Adrenal gland (tissue), 12 donors: ENCODE data around the gene GLRA3. TPM values are rescaled to one million over a fixed set of nuclear protein-coding genes. Genes with fewer than 3 reads are reported as not detected.
"Not testable (repeated sequence)": the region's sequence is repeated elsewhere in the genome, so short reads cannot be mapped to it uniquely, and the experiment has no call there.

ENCODE experiments used
- DNase-seq, 7 donors: peaks; one replicate each; pipeline ENCODE4 v3.0.0-alpha.2; 2019 to 2020
- H3K27ac ChIP-seq, 5 donors: fragments of 200-600 bp; sonication (generic) in 4 of 5; 1 replicate in 3 of 5; 2 replicates in 2 of 5; pipeline versions ENCODE4 v1.5.1 to v1.8.0; 2016 to 2020; ENCODE audit warnings: mild to moderate bottlenecking in 1 of 5
- H3K27me3 ChIP-seq: fragments of 200-600 bp; 2 replicates; pipeline ENCODE4 v1.8.0; 2021
- H3K36me3 ChIP-seq, 2 donors: fragments of 200-600 bp; replicated peaks in 1 of 2; 1 replicate in 1 of 2; 2 replicates in 1 of 2; pipeline versions ENCODE4 v1.5.1 to v1.8.0; 2018 to 2022
- H3K4me1 ChIP-seq, 2 donors: fragments of 200-600 bp; replicated peaks in 1 of 2; 1 replicate in 1 of 2; 2 replicates in 1 of 2; pipeline versions ENCODE4 v1.5.1 to v1.8.0; 2018 to 2021
- H3K4me3 ChIP-seq, 4 donors: fragments of 200-600 bp; sonication (generic) in 3 of 4; one replicate each; pipeline ENCODE4 v1.5.1; 2016 to 2018
- H3K9me3 ChIP-seq, 3 donors: fragments of 200-600 bp; sonication (generic) in 1 of 3; replicated peaks in 1 of 3; 1 replicate in 2 of 3; 2 replicates in 1 of 3; pipeline versions ENCODE4 v1.5.1 to v1.8.0; 2016 to 2021
- POLR2A ChIP-seq, 2 donors: fragments of 450-650 bp; IDR thresholded peaks; one replicate each; pipeline ENCODE4 v1.6.1; 2017; ENCODE audit warnings: antibody characterized with exemption in 2 of 2, mild to moderate bottlenecking in 2 of 2, moderate library complexity in 1 of 2
- WGBS, 4 donors: extraction: QIAGEN DNeasy Blood & Tissue Kit in 2 of 4; methylation state at CpG; one replicate each; pipeline versions ENCODE4 v1.1.5 to v1.1.7; 2013 to 2017; 5-methylcytosine and 5-hydroxymethylcytosine counted together
- intact Hi-C, 2 donors: fragments of 100-400 bp; cut with DNase I; formaldehyde crosslinking; loops; one replicate each; pipeline versions ENCODE4 v1.14.1 to v1.15.0; 2022 to 2023
- polyA plus RNA-seq, 3 donors: library from polyadenylated mRNA; stranded (reverse); fragments of 200-250 nt in 2 of 3; fragments of 350-450 nt in 1 of 3; fragmentation: Illumina TruSeq in 1 of 3; extraction: RNeasy Lipid Tissue Mini Kit (QIAGEN cat#74804) in 1 of 3; gene quantifications; one replicate each; pipeline ENCODE4 v1.2.3, GENCODE V29; 2013 to 2014
- total RNA-seq, 9 donors: library from RNA; depleted of rRNA in 4 of 9; stranded (reverse); fragments of >200 nt in 4 of 9; fragments of 120-200 nt in 1 of 9; fragmentation: NEBNext Ultra II Directional in 1 of 9; extraction: Animal tissue kit (Norgen Biotek cat#: 25700) in 1 of 9; gene quantifications; one replicate each; pipeline versions ENCODE4 v1.1.0 to v1.2.4, GENCODE V29; 2013 to 2023
- TF ChIP-seq, protein P1 (sequence below), 6 experiments: fragments of 450-650 bp in 4 of 6; fragments of 200-600 bp in 2 of 6; sonication (generic) in 1 of 6; IDR thresholded peaks; 1 replicate in 5 of 6; 2 replicates in 1 of 6; pipeline versions ENCODE4 v1.5.1 to v1.8.0; 2016 to 2021; ENCODE audit warnings: antibody characterized with exemption in 6 of 6, mild to moderate bottlenecking in 2 of 6, moderate library complexity in 1 of 6
- donor health status: healthy with polysubstance abuse.
- donor health status: Bipolar disorder and iron deficiency.
- donor health status: DM: yes; HTN: yes; CAD: no.
- donor health status: DM: no; HTN: no; CAD: no.
- donor health status: DM: no; HTN: no; CAD: no.
- donor health status: DM: yes; HTN: yes; CAD: no.

The GLRA3 gene
- total and polyA plus RNA-seq, 12 donors: 0.03 to 2.2 (median 0.24) TPM; not detected in 3

DNA sequence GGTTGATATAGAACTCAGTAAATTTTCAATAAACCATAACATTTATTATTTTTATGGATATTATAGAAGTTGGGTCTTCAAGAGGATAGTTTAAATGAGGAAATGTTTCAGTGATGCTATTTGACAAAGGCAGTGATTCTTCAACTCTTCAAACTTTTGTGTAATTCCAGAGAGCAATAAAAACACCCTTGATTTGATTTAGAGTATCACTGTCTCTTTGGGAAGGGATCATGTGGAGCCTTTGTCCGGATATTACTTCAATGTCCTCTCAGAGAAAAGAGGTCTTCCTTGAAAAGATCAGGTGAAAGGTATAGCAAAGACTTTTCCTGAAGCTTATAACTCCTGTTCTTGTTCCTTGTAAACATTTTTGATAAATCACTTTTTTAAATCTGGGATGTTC lies 23.3 kb downstream of the GLRA3 start:
- Histone ChIP-seq H3K9me3 (no peaks in the 10 kb centered on the region), H3K4me1 (no peaks in the 10 kb centered on the region), H3K36me3 (no peaks in the 10 kb centered on the region), H3K27me3 (no peaks in the 10 kb centered on the region), H3K4me3 (no peak overlapping the region), H3K27ac (no peak overlapping the region)
- DNase-seq: no peak
- intact Hi-C loops: no loop called here
- WGBS, 4 donors: 67 to 94% (median 73%) methylated on average over 1 of the region's 1 CpG
- TF ChIP-seq POLR2A (IDR thresholded peaks at IDR 0.05): no peak
- TF ChIP-seq, protein P1, sequence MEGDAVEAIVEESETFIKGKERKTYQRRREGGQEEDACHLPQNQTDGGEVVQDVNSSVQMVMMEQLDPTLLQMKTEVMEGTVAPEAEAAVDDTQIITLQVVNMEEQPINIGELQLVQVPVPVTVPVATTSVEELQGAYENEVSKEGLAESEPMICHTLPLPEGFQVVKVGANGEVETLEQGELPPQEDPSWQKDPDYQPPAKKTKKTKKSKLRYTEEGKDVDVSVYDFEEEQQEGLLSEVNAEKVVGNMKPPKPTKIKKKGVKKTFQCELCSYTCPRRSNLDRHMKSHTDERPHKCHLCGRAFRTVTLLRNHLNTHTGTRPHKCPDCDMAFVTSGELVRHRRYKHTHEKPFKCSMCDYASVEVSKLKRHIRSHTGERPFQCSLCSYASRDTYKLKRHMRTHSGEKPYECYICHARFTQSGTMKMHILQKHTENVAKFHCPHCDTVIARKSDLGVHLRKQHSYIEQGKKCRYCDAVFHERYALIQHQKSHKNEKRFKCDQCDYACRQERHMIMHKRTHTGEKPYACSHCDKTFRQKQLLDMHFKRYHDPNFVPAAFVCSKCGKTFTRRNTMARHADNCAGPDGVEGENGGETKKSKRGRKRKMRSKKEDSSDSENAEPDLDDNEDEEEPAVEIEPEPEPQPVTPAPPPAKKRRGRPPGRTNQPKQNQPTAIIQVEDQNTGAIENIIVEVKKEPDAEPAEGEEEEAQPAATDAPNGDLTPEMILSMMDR (IDR thresholded peaks at IDR 0.05): no peak

DNA sequence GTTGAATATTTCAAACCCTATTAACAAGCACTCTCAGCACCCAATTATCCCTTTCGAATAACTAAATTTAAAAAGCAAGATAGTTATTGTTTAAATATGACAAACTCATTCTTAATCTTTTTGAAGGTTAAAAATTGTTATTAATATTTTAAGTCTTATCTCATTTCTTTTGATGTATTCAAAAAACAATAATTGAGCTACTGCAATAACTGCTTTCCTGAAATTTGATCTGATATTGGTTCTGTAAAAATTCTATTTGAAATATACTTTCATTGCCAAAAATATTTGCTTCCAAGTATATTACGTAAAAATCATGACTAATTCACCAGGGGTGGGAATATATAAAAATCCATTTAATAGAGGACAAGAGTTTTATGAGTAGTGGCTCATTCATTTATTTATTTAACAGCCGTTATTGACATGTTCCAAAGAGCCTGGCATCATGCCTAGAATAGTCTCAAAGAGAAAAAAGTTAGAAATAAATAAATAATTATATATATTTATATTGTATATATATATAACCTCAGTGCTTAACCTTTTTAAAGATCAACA lies 34.4 kb downstream of the GLRA3 start:
- no peaks in the 10 kb centered on the region for H3K9me3 ChIP-seq
- TF ChIP-seq, protein P1 (IDR thresholded peaks at IDR 0.05): no peak
- TF ChIP-seq POLR2A (IDR thresholded peaks at IDR 0.05): no peak
- no peaks in the 10 kb centered on the region for H3K4me1 ChIP-seq
- no peak for DNase-seq
- intact Hi-C loops: no loop called here
- H3K27ac ChIP-seq: no peak overlapping the region
- WGBS, 4 donors: 48 to 60% (median 54%) methylated on average over 3 of the region's 3 CpGs
- H3K4me3 ChIP-seq: no peak overlapping the region
- H3K27me3 ChIP-seq: no peaks in the 10 kb centered on the region
- no peaks in the 10 kb centered on the region for H3K36me3 ChIP-seq

DNA sequence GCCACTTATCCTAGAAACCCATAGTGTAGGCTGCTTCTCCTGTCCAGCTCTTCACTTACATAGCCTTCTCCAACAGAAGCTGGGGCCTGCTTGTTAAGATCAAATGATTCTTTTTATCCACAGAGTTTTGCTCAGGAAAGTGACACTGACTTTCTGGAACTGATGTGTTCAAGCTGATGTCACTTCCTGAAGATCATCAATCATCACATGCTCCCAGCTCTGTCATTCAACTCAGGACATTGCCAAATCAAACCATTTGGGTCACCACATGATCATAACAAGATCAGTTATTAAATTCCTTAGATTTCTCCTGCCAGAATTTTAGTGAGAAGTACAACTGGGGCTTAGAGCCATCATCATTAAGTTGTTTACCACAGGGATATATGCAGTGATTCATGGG lies 39.4 kb downstream of the GLRA3 start:
- no peaks in the 10 kb centered on the region for H3K4me1 ChIP-seq
- no peak overlapping the region for H3K4me3 ChIP-seq
- no peak for DNase-seq
- no peaks in the 10 kb centered on the region for H3K36me3 ChIP-seq
- H3K9me3 ChIP-seq: no peaks in the 10 kb centered on the region
- TF ChIP-seq, protein P1 (IDR thresholded peaks at IDR 0.05): no peak
- no peak for TF ChIP-seq POLR2A (IDR thresholded peaks at IDR 0.05)
- intact Hi-C loops: no loop called here
- no peak overlapping the region for H3K27ac ChIP-seq
- no peaks in the 10 kb centered on the region for H3K27me3 ChIP-seq

DNA sequence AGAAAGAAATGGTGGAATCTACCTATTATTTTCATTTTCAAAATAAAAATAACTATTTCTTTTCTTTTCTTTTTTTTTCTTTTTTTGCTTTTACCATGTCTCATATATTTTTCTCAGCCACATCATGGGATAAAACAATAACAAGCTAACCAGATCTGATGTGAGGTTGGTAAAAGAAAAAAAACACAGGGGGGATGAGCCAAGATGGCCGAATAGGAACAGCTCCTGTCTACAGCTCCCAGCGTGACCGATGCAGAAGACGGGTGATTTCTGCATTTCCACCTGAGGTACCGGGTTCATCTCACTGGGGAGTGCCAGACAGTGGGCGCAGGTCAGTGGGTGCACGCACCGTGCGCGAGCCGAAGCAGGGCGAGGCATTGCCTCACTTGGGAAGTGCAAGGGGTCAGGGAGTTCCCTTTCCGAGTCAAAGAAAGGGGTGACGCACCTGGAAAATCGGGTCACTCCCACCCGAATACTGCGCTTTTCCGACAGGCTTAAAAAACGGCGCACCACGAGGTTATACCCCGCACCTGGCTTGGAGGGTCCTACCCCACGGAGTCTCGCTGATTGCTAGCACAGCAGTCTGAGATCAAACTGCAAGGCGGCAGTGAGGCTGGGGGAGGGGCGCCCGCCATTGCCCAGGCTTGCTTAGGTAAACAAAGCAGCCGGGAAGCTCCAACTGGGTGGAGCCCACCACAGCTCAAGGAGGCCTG lies 50.6 kb downstream of the GLRA3 start:
- intact Hi-C loops, H3K36me3 ChIP-seq, H3K4me1 ChIP-seq, DNase-seq, H3K27ac ChIP-seq, H3K9me3 ChIP-seq, H3K27me3 ChIP-seq, H3K4me3 ChIP-seq: not testable (repeated sequence)
- 78 to 91% (median 88%) methylated on average over 20 to 22 of the region's 28 CpGs for WGBS, 4 donors

DNA sequence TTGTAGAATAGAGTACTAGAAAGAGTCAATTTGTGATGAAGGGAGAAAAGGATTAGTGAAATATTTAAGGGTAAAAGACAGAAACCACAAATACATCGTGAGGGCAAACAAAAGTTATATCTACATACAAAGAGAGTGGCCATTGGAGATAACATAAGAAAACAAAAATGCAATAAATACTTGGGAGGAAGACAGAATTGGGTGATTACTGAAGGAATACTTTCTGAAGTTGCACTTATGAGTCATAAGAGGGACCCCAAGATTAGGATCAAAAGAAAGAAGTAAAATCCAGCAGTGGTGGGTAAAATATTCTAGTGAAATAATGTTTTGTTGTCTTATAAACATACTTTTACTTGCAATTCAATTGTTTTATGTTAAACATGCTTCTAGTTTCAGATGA lies 53.7 kb downstream of the GLRA3 start:
- Histone ChIP-seq H3K9me3 (no peaks in the 10 kb centered on the region), H3K4me1 (no peaks in the 10 kb centered on the region), H3K4me3 (no peak overlapping the region), H3K27me3 (no peaks in the 10 kb centered on the region), H3K36me3 (no peaks in the 10 kb centered on the region), H3K27ac (no peak overlapping the region)
- DNase-seq: no peak
- WGBS, 4 donors: 0 to 9% (median 6%) methylated on average over 1 of the region's 1 CpG
- TF ChIP-seq POLR2A (IDR thresholded peaks at IDR 0.05): no peak
- TF ChIP-seq, protein P1 (IDR thresholded peaks at IDR 0.05): no peak
- intact Hi-C loops: no loop called here
